Measurements from ENCODE around the gene SLC40A1. TPM values are rescaled to one million over a fixed set of nuclear protein-coding genes. Genes with fewer than 3 reads are reported as not detected.

SLC40A1 gene
- total RNA-seq, 4 donors from 2014 or later: 5.4 to 34.1 (median 19.1) TPM

DNA sequence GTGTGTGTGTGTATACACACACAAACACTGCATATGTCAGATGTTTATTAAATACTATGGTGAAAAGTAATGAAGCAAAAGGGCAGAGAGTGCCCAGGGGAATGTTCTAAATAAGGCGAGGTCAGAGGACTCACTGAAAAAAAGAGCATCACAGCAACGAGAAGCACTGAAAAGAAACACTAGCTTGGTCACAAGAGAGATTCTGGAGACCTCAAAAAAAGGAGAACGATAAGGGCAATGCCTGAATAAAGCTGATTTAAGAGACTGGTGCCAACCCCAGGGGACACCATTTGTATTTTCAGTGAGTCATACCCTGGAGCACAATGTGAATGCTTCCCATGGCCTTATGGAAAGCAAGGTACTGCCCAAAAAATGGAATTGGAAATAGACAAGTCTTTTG, 14.5 kb downstream of the SLC40A1 start:
- no peaks in the 10 kb centered on the region for H3K27me3 ChIP-seq
- H3K4me3 ChIP-seq: no peak overlapping the region
- 46 to 59% methylated on average over 3 of the region's 3 CpGs for WGBS, 2 donors
- H3K9me3 ChIP-seq: no peaks in the 10 kb centered on the region
- TF ChIP-seq, protein P1, sequence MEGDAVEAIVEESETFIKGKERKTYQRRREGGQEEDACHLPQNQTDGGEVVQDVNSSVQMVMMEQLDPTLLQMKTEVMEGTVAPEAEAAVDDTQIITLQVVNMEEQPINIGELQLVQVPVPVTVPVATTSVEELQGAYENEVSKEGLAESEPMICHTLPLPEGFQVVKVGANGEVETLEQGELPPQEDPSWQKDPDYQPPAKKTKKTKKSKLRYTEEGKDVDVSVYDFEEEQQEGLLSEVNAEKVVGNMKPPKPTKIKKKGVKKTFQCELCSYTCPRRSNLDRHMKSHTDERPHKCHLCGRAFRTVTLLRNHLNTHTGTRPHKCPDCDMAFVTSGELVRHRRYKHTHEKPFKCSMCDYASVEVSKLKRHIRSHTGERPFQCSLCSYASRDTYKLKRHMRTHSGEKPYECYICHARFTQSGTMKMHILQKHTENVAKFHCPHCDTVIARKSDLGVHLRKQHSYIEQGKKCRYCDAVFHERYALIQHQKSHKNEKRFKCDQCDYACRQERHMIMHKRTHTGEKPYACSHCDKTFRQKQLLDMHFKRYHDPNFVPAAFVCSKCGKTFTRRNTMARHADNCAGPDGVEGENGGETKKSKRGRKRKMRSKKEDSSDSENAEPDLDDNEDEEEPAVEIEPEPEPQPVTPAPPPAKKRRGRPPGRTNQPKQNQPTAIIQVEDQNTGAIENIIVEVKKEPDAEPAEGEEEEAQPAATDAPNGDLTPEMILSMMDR (IDR thresholded peaks at IDR 0.05): no peak
- TF ChIP-seq POLR2A (IDR thresholded peaks at IDR 0.05): no peak
- no peak for DNase-seq
- peaks cover 4 to 66% (median 13%) of the 10 kb centered on the region in 3 donors for H3K36me3 ChIP-seq
- intact Hi-C loops (cut with DNase I): no loop called here
- H3K27ac ChIP-seq: peak overlapping the region in 3 of 4 donors; percentile 30 to 42 (median 33)
- H3K4me1 ChIP-seq: peaks cover 0 to 43% (median 19%) of the 10 kb centered on the region in 3 donors

DNA sequence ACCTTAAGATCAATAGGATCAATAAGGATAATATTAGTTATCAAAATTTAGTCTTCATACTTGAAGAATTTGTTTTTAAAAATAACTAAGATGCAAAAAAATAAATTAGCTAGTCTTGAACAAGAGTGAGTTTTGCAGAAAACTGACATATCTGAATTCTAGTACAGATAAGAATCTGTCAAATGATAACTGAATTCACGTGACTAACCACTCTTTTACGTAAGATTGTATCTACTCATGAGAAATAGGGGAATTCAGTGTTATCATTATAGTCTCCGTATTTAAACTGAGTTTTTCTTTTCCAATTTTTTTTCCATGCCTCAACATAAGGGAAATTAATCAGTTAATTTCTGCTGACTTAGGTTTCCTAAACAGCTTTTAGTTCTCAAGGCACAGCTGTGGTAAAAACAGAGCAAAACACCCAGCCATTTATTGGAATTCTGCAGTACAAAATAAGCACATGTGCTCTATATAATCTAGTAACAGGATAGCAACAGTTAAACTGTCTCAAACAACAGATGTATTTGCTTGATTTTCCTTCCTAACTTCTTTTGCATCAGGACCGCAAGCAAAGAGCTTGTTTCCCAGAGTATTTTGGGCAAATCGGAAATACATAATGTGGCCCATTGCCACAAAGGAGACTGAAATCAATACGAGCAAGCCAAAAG, 19.1 kb downstream of the SLC40A1 start:
- no peaks in the 10 kb centered on the region for H3K27me3 ChIP-seq
- no peak overlapping the region for H3K4me3 ChIP-seq
- H3K9me3 ChIP-seq: no peaks in the 10 kb centered on the region
- 65 to 72% methylated on average over 6 of the region's 6 CpGs for WGBS, 2 donors
- DNase-seq: no peak
- peaks cover 0 to 39% (median 11%) of the 10 kb centered on the region in 3 donors for H3K36me3 ChIP-seq
- peak overlapping the region in 1 of 4 donors; percentile 16 for H3K27ac ChIP-seq
- intact Hi-C loops (cut with DNase I): no loop called here
- peaks cover 0 to 61% (median 13%) of the 10 kb centered on the region in 3 donors for H3K4me1 ChIP-seq
- no peak for TF ChIP-seq POLR2A (IDR thresholded peaks at IDR 0.05)
- TF ChIP-seq, protein P1 (IDR thresholded peaks at IDR 0.05): no peak

DNA sequence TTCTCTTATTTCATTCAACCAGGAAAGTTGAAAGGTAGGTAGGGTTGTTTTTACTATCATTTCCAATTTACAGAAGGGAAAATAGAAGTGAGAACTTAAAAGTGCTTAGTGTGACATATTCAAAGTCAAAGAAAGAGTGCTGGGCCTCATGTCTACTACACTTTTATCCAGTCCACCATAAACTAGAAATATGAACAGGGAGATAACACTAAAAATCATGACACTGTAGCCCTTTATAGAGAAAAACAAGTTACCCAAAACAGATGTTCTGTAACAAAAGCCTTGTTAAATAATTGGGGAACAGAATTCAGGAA, 20.4 kb downstream of the SLC40A1 start:
- Histone ChIP-seq H3K4me1 (peaks cover 0 to 69% (median 9%) of the 10 kb centered on the region in 3 donors), H3K27ac (peak overlapping the region in 2 of 4 donors; percentile 29 to 46), H3K36me3 (peaks cover 0 to 29% (median 6%) of the 10 kb centered on the region in 3 donors), H3K27me3 (no peaks in the 10 kb centered on the region), H3K4me3 (no peak overlapping the region), H3K9me3 (no peaks in the 10 kb centered on the region)
- DNase-seq: no peak
- intact Hi-C loops (cut with DNase I): no loop called here
- TF ChIP-seq, protein P1 (IDR thresholded peaks at IDR 0.05): no peak
- TF ChIP-seq POLR2A (IDR thresholded peaks at IDR 0.05): no peak

DNA sequence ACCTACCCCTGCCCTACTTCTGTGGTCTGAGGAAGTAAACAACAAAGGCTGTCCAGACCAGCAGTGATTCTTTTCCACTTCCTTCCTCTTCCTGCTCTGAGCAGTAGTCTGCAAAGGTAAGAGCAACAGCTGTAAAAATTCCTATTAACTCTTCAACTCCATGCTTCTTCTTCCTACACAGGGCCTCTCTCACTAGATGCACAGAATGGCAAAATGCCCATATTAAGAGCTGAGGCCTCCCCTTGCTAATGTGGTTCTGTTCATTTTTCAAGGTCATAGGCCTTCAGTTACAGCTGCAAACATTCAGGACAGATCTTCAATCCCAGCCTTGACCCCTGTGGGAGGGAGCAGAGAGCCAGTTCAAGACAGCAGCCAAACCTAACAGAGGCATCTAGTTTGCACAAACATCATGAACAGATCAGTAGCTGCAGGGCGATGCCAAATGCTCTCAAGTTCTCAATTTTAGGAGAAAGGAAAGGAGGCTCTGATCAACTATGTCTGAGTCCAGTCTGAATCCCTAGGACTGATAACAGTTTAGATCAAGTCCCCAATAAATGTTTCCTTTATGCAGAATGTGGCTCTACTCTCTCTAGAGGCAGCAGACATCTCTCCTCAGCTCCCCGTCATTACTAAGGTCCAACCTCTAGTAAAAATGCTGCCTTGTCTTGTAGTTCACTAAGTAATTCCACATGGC, 20.9 kb downstream of the SLC40A1 start:
- intact Hi-C loops (cut with DNase I): no loop called here
- H3K9me3 ChIP-seq: no peaks in the 10 kb centered on the region
- H3K27ac ChIP-seq: peak overlapping the region in 3 of 4 donors; percentile 5 to 46 (median 29)
- H3K4me3 ChIP-seq: no peak overlapping the region
- H3K4me1 ChIP-seq: peaks cover 0 to 73% (median 9%) of the 10 kb centered on the region in 3 donors
- H3K36me3 ChIP-seq: peaks cover 0 to 24% (median under 1%) of the 10 kb centered on the region in 3 donors
- 65 to 68% methylated on average over 2 of the region's 2 CpGs for WGBS, 2 donors
- no peak for TF ChIP-seq POLR2A (IDR thresholded peaks at IDR 0.05)
- TF ChIP-seq, protein P1 (IDR thresholded peaks at IDR 0.05): no peak
- no peak for DNase-seq
- H3K27me3 ChIP-seq: no peaks in the 10 kb centered on the region
